Transverse colon (tissue), 4 donors: Measurements from ENCODE around the gene RGL3. TPM values are rescaled to one million over a fixed set of nuclear protein-coding genes. Genes with fewer than 3 reads are reported as not detected.

Source experiments
- DNase-seq: peaks from one replicate; pipeline ENCODE4 v3.0.0-alpha.2; 2019
- H3K27ac ChIP-seq, 4 donors: fragments of 200-600 bp; sonication (generic); 2 replicates each; pipeline ENCODE4 v1.5.1; 2016 to 2018; ENCODE audit warnings: inconsistent platforms in 4 of 4
- H3K27me3 ChIP-seq: fragments of 200-600 bp; sonication (generic); 2 replicates; pipeline ENCODE4 v1.5.1; 2017; ENCODE audit warnings: inconsistent platforms
- H3K36me3 ChIP-seq, 4 donors: fragments of 200-600 bp; sonication (generic); 2 replicates each; pipeline ENCODE4 v1.5.1; 2017 to 2019; ENCODE audit warnings: inconsistent platforms in 4 of 4
- H3K4me1 ChIP-seq, 4 donors: fragments of 200-600 bp; sonication (generic); 2 replicates each; pipeline ENCODE4 v1.5.1; 2017 to 2020; ENCODE audit warnings: inconsistent platforms in 4 of 4
- H3K4me3 ChIP-seq, 4 donors: fragments of 200-600 bp; sonication (generic); 1 replicate in 1 of 4; 2 replicates in 3 of 4; pipeline versions ENCODE4 v1.5.1 to v1.6.1; 2017 to 2019; ENCODE audit warnings: inconsistent platforms in 4 of 4
- H3K9me3 ChIP-seq, 2 donors: fragments of 200-600 bp; sonication (generic); 2 replicates each; pipeline ENCODE4 v1.5.1; 2017 to 2019; ENCODE audit warnings: inconsistent platforms in 2 of 2
- EP300 ChIP-seq: sonication (generic); formaldehyde crosslinking; IDR thresholded peaks from one replicate; pipeline ENCODE4 v1.6.1; 2017; ENCODE audit warnings: antibody characterized with exemption, low read depth
- POLR2A ChIP-seq: fragments of 450-650 bp; IDR thresholded peaks from one replicate; pipeline ENCODE4 v1.6.1; 2016; ENCODE audit warnings: antibody characterized with exemption, mild to moderate bottlenecking, moderate library complexity
- POLR2AphosphoS5 ChIP-seq, 3 donors: sonication (generic); formaldehyde crosslinking; IDR thresholded peaks; one replicate each; pipeline ENCODE4 v1.6.1; 2016; ENCODE audit warnings: antibody characterized with exemption in 3 of 3
- WGBS, 2 donors: methylation state at CpG; one replicate each; pipeline ENCODE4 v1.1.5; 2018; ENCODE audit warnings: low coverage in 1 of 2; 5-methylcytosine and 5-hydroxymethylcytosine counted together
- in situ Hi-C, 4 donors: fragments of 200-750 bp; cut with MboI; loops; one replicate each; pipeline versions ENCODE4 v1.15.0 to v1.15.1; 2017; ENCODE audit warnings: low sequenced_read_pairs in 3 of 4, low pct_ligation_motif_present in 1 of 4, low pct_unique_long_range_greater_than_20kb in 1 of 4
- intact Hi-C: fragments of 100-400 bp; cut with DNase I; formaldehyde crosslinking; loops from one replicate; pipeline ENCODE4 v1.15.1; 2023; ENCODE audit warnings: low total_unique reads
- total RNA-seq, 4 donors: library from RNA; depleted of rRNA; stranded (reverse); fragments of >200 nt; gene quantifications; one replicate each; pipeline ENCODE4 v1.1.0, GENCODE V29; 2016
- TF ChIP-seq, protein P1 (sequence below), 5 experiments: fragments of 200-600 bp in 3 of 5; fragments of 450-650 bp in 2 of 5; sonication (generic) in 3 of 5; IDR thresholded peaks; 1 replicate in 2 of 5; 2 replicates in 3 of 5; pipeline ENCODE4 v1.5.1; 2016 to 2017; ENCODE audit warnings: antibody characterized with exemption in 5 of 5, inconsistent platforms in 3 of 5, mild to moderate bottlenecking in 2 of 5, moderate library complexity in 1 of 5

RGL3 gene
- total RNA-seq, 4 donors from 2014 or later = 6.7 to 78.9 (median 28.1) TPM

GRCh38 chr19:11365557-11366117 is 53.5 kb downstream of the RGL3 start:
- Histone ChIP-seq H3K4me3 (no peak overlapping the region), H3K4me1 (peaks cover 0 to 9% (median 2%) of the 10 kb centered on the region in 4 donors), H3K27ac (no peak overlapping the region), H3K9me3 (no peaks in the 10 kb centered on the region), H3K36me3 (peaks cover 0 to 5% (median 0%) of the 10 kb centered on the region in 4 donors), H3K27me3 (no peaks in the 10 kb centered on the region)
- TF ChIP-seq EP300 (no peak), POLR2AphosphoS5 (IDR thresholded peaks at IDR 0.05) (no peak), POLR2A (no peak)
- TF ChIP-seq, protein P1, sequence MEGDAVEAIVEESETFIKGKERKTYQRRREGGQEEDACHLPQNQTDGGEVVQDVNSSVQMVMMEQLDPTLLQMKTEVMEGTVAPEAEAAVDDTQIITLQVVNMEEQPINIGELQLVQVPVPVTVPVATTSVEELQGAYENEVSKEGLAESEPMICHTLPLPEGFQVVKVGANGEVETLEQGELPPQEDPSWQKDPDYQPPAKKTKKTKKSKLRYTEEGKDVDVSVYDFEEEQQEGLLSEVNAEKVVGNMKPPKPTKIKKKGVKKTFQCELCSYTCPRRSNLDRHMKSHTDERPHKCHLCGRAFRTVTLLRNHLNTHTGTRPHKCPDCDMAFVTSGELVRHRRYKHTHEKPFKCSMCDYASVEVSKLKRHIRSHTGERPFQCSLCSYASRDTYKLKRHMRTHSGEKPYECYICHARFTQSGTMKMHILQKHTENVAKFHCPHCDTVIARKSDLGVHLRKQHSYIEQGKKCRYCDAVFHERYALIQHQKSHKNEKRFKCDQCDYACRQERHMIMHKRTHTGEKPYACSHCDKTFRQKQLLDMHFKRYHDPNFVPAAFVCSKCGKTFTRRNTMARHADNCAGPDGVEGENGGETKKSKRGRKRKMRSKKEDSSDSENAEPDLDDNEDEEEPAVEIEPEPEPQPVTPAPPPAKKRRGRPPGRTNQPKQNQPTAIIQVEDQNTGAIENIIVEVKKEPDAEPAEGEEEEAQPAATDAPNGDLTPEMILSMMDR (IDR thresholded peaks at IDR 0.05) = no peak
- WGBS, 2 donors = 82% methylated on average over 7 of the region's 7 CpGs; no CpG with 5 or more reads in 1 of the 2 donors
- intact Hi-C loops = no loop called here
- DNase-seq = no peak
- in situ Hi-C loops = no loop called here

DNA sequence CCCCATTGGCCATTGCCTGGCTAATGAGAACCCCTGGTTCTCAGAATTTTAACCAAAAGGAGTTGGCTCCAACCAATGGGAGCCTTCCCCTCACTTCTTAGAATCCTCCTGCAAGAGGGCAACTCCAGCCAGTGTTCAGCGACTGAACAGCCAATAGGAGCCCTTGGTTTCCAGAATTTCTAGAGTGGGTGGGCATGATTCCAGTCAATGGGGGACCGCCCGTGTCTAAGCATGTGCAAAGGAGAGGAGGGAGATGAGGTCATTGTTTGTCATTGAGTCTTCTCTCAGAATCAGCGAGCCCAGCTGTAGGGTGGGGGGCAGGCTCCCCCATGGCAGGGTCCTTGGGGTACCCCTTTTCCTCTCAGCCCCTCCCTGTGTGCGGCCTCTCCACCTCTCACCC is 54.2 kb downstream of the RGL3 start:
- WGBS, 2 donors = 79 to 100% methylated on average over 1 to 5 of the region's 5 CpGs
- intact Hi-C loops = no loop called here

DNA sequence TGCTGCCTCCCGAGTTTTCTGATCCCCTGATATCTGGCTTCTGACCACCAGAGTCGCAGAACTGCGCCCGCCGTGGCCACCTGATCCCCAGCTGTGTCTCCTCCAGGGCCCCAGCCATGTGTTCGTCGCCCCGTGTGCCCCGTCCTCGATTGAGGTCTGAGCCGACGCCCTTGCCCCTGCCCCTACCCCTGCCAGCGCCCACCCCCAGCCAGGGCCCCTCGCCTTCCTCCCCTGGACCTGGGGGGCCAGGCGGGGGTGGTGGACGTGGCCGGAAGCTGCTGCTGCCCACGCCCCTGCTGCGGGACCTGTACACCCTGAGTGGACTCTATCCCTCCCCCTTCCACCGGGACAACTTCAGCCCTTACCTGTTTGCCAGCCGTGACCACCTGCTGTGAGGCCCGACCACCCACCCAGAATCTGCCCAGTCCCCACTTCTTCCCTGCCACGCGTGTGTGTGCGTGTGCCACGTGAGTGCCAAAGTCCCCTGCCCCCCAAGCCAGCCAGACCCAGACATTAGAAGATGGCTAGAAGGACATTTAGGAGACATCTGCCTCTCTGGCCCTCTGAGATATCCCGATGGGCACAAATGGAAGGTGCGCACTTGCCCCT is 54.7 kb downstream of the RGL3 start:
- intact Hi-C loops = no loop called here
- DNase-seq = no peak
- WGBS, 2 donors = 96% methylated on average over 26 of the region's 28 CpGs; no CpG with 5 or more reads in 1 of the 2 donors
- in situ Hi-C loops = no loop called here
- TF ChIP-seq POLR2A = no peak
- TF ChIP-seq POLR2AphosphoS5 (IDR thresholded peaks at IDR 0.05) = no peak
- TF ChIP-seq EP300 = no peak
- TF ChIP-seq, protein P1 (IDR thresholded peaks at IDR 0.05) = no peak
- Histone ChIP-seq H3K36me3 (peaks cover 0 to 5% (median 0%) of the 10 kb centered on the region in 4 donors), H3K27ac (no peak overlapping the region), H3K4me1 (peaks cover 0 to 9% (median 2%) of the 10 kb centered on the region in 4 donors), H3K27me3 (no peaks in the 10 kb centered on the region), H3K9me3 (no peaks in the 10 kb centered on the region), H3K4me3 (no peak overlapping the region)

More for the DNA sequence above, 54.2 kb downstream of the RGL3 start:
- Histone ChIP-seq H3K27ac (no peak overlapping the region), H3K27me3 (no peaks in the 10 kb centered on the region), H3K36me3 (peaks cover 0 to 5% (median 0%) of the 10 kb centered on the region in 4 donors), H3K9me3 (no peaks in the 10 kb centered on the region), H3K4me3 (no peak overlapping the region), H3K4me1 (peaks cover 0 to 9% (median 2%) of the 10 kb centered on the region in 4 donors)
- TF ChIP-seq EP300 (no peak), POLR2A (no peak), POLR2AphosphoS5 (IDR thresholded peaks at IDR 0.05) (no peak)
- TF ChIP-seq, protein P1 (IDR thresholded peaks at IDR 0.05) = no peak
- DNase-seq = no peak
- in situ Hi-C loops = no loop called here

- WGBS, 2 donors = 87% methylated on average over 10 of the region's 10 CpGs; no CpG with 5 or more reads in 1 of the 2 donors
- no peak overlapping the region for H3K27ac ChIP-seq
- intact Hi-C loops = no loop called here
- peaks cover 0 to 5% (median 0%) of the 10 kb centered on the region in 4 donors for H3K36me3 ChIP-seq
- H3K27me3 ChIP-seq = no peaks in the 10 kb centered on the region
- no peak overlapping the region for H3K4me3 ChIP-seq
- in situ Hi-C loops = no loop called here
- peaks cover 0 to 9% (median 2%) of the 10 kb centered on the region in 4 donors for H3K4me1 ChIP-seq
- H3K9me3 ChIP-seq = no peaks in the 10 kb centered on the region
- no peak for DNase-seq
- TF ChIP-seq, protein P1 (IDR thresholded peaks at IDR 0.05) = no peak
- no peak for TF ChIP-seq EP300
- no peak for TF ChIP-seq POLR2A
- TF ChIP-seq POLR2AphosphoS5 (IDR thresholded peaks at IDR 0.05) = no peak
These were observed 55.2 kb downstream of the RGL3 start for GRCh38 chr19:11363881-11364280.
